Hippocampal formation (tissue), 2 donors: ENCODE data around the gene KDM5A.
"Not testable (repeated sequence)": the region's sequence is repeated elsewhere in the genome, so short reads cannot be mapped to it uniquely, and the experiment has no call there.

Source experiments
- DNase-seq, 2 donors: peaks; one replicate each; lab custom pipeline; 2025; lab: John Stamatoyannopoulos, UW

Gene KDM5A

DNA sequence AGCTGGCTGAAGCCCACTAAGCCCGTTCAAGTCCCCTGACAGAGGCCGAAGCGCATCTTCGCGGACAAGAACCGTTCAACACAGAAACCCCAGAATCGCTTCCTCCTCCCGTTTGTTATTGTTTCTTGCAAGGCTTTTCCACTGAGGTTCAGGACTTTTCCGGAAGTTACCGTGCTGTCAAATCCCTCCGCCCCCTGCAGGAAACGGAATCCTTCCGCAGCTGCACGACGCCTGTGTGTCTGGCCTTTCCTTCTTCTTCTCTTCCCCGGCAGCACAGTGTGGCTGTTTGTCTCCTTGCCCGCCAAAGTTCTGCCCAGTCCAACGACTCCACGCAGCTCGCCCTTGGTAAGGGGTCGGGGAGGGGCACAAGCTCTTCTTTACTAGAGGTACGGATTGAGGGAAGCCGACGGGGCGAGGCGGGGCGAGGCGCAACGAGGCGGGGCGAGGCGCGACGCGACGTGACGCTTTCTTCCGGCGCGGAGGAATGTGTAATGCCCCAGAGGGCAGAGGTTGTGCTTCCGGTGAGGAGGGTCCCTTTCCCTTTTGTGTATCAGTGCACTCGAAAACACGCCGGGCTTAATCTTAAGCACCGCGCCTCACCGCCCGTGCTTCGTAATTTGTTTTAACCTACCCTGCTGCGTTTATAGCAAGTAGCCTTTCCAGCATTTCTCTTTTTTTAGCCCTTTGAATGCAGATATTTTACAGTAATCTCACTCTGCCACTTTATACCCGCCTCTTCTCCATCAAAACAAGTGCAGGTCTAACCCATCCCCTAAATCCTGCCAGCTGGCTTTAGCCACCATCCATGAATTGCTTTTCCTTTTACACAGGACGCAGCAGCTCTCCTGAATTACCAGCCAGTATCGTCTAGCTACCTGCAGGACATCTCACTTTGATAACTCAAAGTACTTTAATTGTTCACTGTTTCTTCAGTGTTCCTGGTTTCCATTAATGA lies at the start of gene KDM5A:
Gene KDM5A (minus strand): TSS at position 179 of the 955 bp plus-strand sequence. CDS start 229 bp downstream, outside the sequence.
- DNase-seq, result no peak

GRCh38 chr12:435737-436136 lies 46.6 kb upstream of the KDM5A start:
- not testable (repeated sequence) for DNase-seq

GRCh38 chr12:422526-422925 lies 33.4 kb upstream of the KDM5A start:
- DNase-seq, result no peak

DNA sequence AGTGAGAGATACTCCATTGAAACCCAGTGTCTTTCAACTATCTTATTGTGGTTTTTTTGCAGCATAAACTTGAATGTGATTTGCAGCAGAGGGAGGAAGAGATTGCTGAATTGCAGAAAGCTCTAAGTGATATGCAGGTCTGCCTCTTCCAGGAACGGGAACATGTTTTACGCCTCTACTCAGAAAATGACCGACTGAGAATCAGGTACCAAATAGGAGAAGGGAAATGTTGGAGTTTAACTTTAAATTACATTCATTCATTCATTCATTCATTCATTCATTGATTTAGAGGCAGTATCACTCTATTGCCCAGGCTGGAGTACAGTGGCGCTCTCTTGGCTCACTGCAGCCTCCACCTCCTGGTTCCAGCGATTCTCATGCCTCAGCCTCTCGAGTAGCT lies 29.3 kb upstream of the KDM5A start:
- no peak for DNase-seq

GRCh38 chr12:414859-415258 lies 25.7 kb upstream of the KDM5A start:
- DNase-seq, result no peak

- no peak for DNase-seq
Observed at GRCh38 chr12:402029-402389, 12.9 kb upstream of the KDM5A start.

DNA sequence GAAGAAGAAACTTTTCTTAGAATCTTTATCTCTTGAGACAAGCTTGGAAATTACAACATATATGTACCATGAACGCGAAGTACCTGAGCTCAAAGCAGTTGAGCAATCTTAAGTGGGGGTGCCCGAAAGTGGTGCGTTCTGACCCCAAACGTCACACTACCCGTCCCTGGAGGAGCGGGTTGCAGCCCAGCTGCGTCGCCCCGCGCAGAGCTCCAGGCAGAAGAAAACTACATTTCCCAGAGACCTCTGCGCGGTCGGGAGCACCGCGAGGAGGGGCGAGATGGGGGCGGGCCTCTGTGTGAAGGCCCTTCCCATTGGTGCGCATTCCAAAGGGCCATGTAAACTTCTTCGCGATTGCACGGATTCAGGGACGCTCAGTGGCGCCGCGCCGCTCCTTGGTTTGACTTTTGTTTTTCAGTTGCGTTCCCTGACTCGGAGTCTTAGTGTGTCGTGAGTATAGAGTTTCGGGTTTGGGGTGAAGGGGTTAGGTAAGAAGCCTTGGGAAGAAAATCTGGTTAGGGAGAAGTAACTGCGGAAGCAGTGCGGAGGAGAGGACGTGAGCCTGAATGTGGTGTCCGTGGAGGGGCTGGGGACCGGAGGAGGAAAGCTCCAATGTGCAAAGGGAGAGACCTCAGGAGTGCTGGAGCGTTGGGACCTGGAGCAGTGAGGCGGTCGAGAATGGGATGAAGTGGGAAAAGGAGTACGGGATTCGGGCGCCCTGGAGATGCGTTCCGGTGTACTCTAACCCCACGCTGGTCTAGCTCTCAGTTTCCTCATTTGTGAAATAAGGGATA lies 12.3 kb upstream of the KDM5A start, which contains the start of gene CCDC77:
Gene CCDC77 (plus strand): TSS at position 410 of the 794 bp plus-strand sequence. CDS start 7,740 bp downstream, outside the sequence.
- no peak for DNase-seq

- no peak for DNase-seq
Observed at GRCh38 chr12:400828-401227, 11.7 kb upstream of the KDM5A start.

DNA sequence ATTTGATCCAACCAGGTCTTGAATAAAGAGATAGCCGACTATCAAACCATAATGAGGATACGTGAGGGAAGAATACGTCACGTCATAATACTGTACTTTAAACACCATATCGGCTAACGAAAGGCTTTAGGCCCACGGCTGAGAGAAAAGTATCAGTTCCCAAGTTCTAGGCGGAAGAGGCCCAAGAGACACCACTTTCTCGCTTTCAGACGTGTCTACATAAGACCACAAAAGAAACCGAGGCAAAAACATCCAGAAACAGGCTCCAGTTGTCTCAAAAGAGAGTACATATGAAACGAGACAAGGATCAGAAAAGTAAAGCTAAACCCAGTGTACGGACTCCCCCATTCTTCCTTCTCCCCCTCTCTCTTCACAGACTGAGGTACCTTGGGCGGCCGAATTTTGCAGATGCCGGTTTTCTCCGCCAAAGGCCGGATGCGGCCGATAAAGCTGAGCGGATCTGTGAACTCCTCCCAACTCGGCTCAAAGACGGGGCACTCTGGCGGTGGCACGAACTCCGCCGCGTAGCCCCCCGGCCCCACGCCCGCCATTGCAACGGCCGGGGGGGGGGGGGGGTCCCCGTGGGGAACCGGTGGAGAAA lies 479 bp downstream of the KDM5A start:
- DNase-seq, result no peak

DNA sequence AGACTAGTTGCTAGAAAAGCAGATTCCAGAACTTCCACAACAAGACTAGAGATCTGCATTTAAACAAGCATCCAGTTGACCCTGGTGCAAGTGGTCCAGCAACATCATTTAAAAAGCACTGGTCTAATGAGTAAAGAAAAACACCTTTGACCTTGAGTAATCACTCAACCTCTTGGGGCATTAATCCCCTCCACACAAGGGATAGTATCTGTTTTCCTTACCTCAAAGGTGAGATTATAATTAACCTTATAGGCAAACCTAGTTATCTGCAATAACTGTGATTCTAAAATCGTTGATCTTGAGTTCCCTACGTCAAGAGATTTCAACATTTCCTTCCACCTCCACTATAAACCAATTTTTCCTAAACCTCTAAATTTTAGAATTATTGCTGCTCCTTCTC lies 1.1 kb downstream of the KDM5A start:
- DNase-seq, result no peak

GRCh38 chr12:386651-387050 lies 2.5 kb downstream of the KDM5A start:
- DNase-seq, result no peak

GRCh38 chr12:370739-371485 lies 18.2 kb downstream of the KDM5A start:
- DNase-seq, result not testable (repeated sequence)

DNA sequence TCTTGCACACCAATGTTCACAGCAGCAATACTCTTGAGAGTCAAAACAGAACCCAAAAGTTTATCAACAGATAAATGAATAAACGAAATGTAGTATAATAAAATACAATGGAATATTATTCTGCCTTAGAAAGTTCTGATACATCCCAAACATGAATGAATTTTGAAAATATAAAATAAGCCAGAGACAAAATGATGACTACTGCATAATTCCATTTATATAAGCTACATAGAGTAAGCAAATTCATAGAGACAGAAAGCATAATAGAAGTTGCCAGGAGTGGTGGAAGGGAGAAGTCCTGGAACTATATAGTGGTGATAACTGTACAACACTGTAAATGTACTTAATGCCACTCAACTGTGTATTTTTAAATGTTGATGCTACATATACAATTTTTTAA lies 21.1 kb downstream of the KDM5A start:
- no peak for DNase-seq

DNA sequence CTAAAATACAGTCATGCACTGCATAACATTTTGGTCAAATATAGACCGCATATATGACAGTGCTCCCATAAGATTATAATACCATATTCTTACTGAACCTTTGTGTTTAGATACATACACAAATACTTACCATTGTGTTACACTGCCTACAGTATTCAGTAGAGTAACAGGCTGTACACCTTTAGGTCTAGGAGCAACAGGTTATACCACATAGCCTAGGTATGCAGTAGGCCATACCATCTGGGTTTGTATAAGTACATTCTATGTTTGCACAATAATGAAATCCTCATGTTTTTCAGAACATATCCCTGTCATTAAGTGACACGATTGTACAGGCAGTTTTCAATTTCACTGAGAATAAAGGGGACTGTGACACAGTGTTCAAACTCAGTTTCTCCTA lies 22.3 kb downstream of the KDM5A start:
- DNase-seq, result no peak

- DNase-seq, result no peak
Observed at GRCh38 chr12:359091-359490, 30.0 kb downstream of the KDM5A start.

DNA sequence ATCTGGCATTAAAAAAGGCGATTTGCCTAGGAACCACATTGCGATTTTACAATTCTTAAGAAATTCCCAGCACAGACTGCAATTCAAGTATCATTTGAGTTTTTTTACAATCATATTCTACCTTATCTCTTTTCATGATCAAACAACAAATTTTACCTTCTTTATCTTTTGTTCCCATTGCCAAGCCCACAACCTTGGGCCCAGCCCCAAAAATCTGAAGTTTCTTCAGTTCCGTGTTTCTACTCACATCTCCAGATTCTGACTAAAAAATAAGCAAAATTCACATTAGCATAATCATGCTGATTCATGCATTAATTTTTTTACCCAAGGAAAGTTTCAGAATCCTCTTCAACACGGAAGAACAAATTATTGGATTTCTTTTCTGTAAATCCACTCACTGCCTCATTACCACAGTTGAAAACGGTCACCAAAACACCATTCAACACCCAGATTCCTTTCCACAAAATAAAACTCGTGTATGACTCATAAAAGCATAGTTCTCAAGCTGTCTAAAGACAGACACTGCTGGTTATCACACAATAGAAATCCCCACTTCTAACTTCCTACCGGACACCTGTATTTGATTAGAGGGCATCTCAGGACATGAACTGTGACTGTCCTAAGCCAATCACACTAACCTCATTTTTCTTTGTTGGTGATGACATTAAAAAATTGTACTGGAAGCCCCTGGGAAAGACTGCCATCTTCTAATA lies 32.7 kb downstream of the KDM5A start:
- no peak for DNase-seq

DNA sequence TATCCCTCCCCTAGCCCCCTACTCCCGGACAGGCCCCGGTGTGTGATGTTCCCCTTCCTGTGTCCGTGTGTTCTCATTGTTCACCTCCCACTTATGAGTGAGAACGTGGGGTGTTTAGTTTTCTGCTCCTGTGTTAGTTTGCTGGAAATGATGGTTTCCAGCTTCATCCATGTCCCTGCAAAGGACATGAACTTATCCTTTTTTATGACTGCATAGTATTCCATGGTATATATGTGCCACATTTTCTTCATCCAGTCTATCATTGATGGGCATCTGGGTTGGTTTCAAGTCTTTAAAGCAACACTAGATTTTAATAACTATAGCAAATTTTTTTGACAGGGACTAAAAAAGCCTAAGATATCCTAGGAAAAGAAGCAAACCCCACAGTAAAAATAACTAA lies 37.9 kb downstream of the KDM5A start:
- not testable (repeated sequence) for DNase-seq

- DNase-seq, result not testable (repeated sequence)
Observed at GRCh38 chr12:349625-350024, 39.5 kb downstream of the KDM5A start.

GRCh38 chr12:343036-343435 lies 46.1 kb downstream of the KDM5A start:
- DNase-seq, result not testable (repeated sequence)

GRCh38 chr12:337039-337438 lies 52.1 kb downstream of the KDM5A start:
- no peak for DNase-seq

GRCh38 chr12:334125-334524 lies 55.0 kb downstream of the KDM5A start:
- DNase-seq, result no peak
